Upper lobe of left lung (tissue), 4 donors: ENCODE results near the gene TIGD4.

Source experiments
- EP300 ChIP-seq, 4 donors: sonication (generic); formaldehyde crosslinking; IDR thresholded peaks; one replicate each; pipeline ENCODE4 v1.5.1; 2017; ENCODE audit warnings: antibody characterized with exemption in 4 of 4, control low read depth in 2 of 4
- POLR2A ChIP-seq, 4 donors: fragments of 450-650 bp; IDR thresholded peaks; one replicate each; pipeline ENCODE4 v1.5.1; 2016 to 2017; ENCODE audit warnings: antibody characterized with exemption in 4 of 4, mild to moderate bottlenecking in 2 of 4
- POLR2AphosphoS5 ChIP-seq, 2 donors: sonication (generic); formaldehyde crosslinking; IDR thresholded peaks; one replicate each; pipeline ENCODE4 v1.5.1; 2017; ENCODE audit warnings: antibody characterized with exemption in 2 of 2
- TF ChIP-seq, protein P1 (sequence below), 6 experiments: fragments of 450-650 bp in 4 of 6; fragments of 200-600 bp in 2 of 6; sonication (generic) in 2 of 6; IDR thresholded peaks; one replicate each; pipeline ENCODE4 v1.5.1; 2016 to 2019; ENCODE audit warnings: antibody characterized with exemption in 6 of 6

- TF ChIP-seq, protein P1, sequence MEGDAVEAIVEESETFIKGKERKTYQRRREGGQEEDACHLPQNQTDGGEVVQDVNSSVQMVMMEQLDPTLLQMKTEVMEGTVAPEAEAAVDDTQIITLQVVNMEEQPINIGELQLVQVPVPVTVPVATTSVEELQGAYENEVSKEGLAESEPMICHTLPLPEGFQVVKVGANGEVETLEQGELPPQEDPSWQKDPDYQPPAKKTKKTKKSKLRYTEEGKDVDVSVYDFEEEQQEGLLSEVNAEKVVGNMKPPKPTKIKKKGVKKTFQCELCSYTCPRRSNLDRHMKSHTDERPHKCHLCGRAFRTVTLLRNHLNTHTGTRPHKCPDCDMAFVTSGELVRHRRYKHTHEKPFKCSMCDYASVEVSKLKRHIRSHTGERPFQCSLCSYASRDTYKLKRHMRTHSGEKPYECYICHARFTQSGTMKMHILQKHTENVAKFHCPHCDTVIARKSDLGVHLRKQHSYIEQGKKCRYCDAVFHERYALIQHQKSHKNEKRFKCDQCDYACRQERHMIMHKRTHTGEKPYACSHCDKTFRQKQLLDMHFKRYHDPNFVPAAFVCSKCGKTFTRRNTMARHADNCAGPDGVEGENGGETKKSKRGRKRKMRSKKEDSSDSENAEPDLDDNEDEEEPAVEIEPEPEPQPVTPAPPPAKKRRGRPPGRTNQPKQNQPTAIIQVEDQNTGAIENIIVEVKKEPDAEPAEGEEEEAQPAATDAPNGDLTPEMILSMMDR (IDR thresholded peaks at IDR 0.05), result no peak
- TF ChIP-seq POLR2A (IDR thresholded peaks at IDR 0.05) (no peak), POLR2AphosphoS5 (IDR thresholded peaks at IDR 0.05) (no peak), EP300 (IDR thresholded peaks at IDR 0.05) (no peak)
Measured at GRCh38 chr4:152727784-152728183, 51.7 kb downstream of the TIGD4 start.
